ENCODE results near the gene CEP295NL. TPM values are rescaled to one million over a fixed set of nuclear protein-coding genes. Genes with fewer than 3 reads are reported as not detected.
A peak's percentile ranks its signal among the peaks of the same experiment; 100 is the strongest.

Gene CEP295NL
- total RNA-seq, 1 experiment from 2014 or later: 1.9 TPM

DNA sequence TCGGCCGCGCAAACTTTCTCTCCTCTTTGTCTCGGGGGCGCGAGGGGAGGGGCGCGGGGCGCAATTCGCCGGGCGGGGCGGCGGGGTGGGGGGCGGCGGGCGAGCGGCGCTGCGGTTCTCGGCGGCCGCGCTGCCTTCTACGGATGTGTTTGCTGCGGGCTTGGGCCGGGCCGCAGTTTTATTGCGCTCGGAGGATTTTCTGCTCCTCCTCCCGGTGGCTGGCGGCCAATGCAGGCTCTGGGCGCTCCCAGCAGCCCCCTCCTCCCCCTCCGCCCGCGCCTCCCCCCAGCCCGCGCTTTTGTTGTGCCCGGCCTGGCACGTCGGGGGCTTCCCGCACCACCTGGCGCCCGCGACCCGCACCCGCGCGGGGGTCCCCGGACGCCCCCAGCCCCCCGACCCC is 22.2 kb upstream of the CEP295NL start, which contains the start of gene TIMP2:
Gene TIMP2 (minus strand): TSS at position 154 of the 400 bp plus-strand sequence. CDS start 299 bp downstream, outside the sequence.
- ATAC-seq: peak; percentile 73
- Histone ChIP-seq H3K4me3 (replicated peaks in 1 of 2; ENCODE audit: low read depth in 1 of 2, low read length in 2 of 2) (peak within 1 kb of the TSS; percentile 71 to 76), H3K9me3 (ENCODE audit: control insufficient read depth in 1 of 2, insufficient read depth in 1 of 2, low read depth in 1 of 2, low read length in 2 of 2) (no peaks in the 10 kb centered on the region), H3K4me2 (ENCODE audit: low read length) (peak within 1 kb of the TSS; percentile 99), H3K9me2 (ENCODE audit: insufficient read depth) (no peaks in the 10 kb centered on the region), H3K36me3 (ENCODE audit: control insufficient read depth in 1 of 2, insufficient read depth in 2 of 2, low read length in 2 of 2) (peaks cover 0 to 5% of the 10 kb centered on the region in 2 experiments; a peak in 2 of 4 replicates), H3K4me1 (ENCODE audit: control insufficient read depth in 1 of 2, insufficient read depth in 2 of 2, low read length in 2 of 2) (peaks cover 15 to 52% of the 10 kb centered on the region in 2 experiments), H3K27me3 (ENCODE audit: insufficient read depth, low read length) (no peaks in the 10 kb centered on the region), H3K9ac (ENCODE audit: low read length) (peak within 1 kb of the TSS; percentile 72), H4K20me1 (ENCODE audit: insufficient read depth) (no peaks in the 10 kb centered on the region), H3K79me2 (ENCODE audit: insufficient read depth, low read length) (peaks cover 34% of the 10 kb centered on the region; the same call in 1 of the 2 replicates), H2AFZ (ENCODE audit: low read depth, low read length, poor library complexity, severe bottlenecking) (peak within 1 kb of the TSS; percentile 81), H3K27ac (ENCODE audit: low read depth, low read length) (peak within 1 kb of the TSS; percentile 23; the same call in 1 of the 2 replicates)
- ChIA-PET POLR2A (interaction anchor here (1.1 to 1.6 kb wide), 3 partner anchors 8 to 11 kb away, joined by 3 to 4 read pairs (median 4); no protein-coding TSS in a partner anchor), RAD21 (ENCODE audit: low non-redundant PET in 1 of 2, low total read pairs in 2 of 2, uncharacterized antibody in 2 of 2, unreplicated experiment in 2 of 2) (no interaction called here), CTCF (no interaction called here)
- intact Hi-C loops (cut with micrococcal nuclease): no loop called here
- no peak for DNase-seq (ENCODE audit: low read depth, low spot score)
- TF ChIP-seq, protein P1, sequence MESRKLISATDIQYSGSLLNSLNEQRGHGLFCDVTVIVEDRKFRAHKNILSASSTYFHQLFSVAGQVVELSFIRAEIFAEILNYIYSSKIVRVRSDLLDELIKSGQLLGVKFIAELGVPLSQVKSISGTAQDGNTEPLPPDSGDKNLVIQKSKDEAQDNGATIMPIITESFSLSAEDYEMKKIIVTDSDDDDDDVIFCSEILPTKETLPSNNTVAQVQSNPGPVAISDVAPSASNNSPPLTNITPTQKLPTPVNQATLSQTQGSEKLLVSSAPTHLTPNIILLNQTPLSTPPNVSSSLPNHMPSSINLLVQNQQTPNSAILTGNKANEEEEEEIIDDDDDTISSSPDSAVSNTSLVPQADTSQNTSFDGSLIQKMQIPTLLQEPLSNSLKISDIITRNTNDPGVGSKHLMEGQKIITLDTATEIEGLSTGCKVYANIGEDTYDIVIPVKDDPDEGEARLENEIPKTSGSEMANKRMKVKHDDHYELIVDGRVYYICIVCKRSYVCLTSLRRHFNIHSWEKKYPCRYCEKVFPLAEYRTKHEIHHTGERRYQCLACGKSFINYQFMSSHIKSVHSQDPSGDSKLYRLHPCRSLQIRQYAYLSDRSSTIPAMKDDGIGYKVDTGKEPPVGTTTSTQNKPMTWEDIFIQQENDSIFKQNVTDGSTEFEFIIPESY (IDR thresholded peaks at IDR 0.05; ENCODE audit: extremely low read depth, insufficient replicate concordance, low read length): no peak
- TF ChIP-seq TCF7L2 (IDR thresholded peaks at IDR 0.05; ENCODE audit: borderline replicate concordance, extremely low read depth, insufficient read depth, insufficient read length): no peak
- TF ChIP-seq POLR2AphosphoS5 (IDR thresholded peaks at IDR 0.05; ENCODE audit: low read depth, low read length): peak; percentile 85
- TF ChIP-seq, protein P2, sequence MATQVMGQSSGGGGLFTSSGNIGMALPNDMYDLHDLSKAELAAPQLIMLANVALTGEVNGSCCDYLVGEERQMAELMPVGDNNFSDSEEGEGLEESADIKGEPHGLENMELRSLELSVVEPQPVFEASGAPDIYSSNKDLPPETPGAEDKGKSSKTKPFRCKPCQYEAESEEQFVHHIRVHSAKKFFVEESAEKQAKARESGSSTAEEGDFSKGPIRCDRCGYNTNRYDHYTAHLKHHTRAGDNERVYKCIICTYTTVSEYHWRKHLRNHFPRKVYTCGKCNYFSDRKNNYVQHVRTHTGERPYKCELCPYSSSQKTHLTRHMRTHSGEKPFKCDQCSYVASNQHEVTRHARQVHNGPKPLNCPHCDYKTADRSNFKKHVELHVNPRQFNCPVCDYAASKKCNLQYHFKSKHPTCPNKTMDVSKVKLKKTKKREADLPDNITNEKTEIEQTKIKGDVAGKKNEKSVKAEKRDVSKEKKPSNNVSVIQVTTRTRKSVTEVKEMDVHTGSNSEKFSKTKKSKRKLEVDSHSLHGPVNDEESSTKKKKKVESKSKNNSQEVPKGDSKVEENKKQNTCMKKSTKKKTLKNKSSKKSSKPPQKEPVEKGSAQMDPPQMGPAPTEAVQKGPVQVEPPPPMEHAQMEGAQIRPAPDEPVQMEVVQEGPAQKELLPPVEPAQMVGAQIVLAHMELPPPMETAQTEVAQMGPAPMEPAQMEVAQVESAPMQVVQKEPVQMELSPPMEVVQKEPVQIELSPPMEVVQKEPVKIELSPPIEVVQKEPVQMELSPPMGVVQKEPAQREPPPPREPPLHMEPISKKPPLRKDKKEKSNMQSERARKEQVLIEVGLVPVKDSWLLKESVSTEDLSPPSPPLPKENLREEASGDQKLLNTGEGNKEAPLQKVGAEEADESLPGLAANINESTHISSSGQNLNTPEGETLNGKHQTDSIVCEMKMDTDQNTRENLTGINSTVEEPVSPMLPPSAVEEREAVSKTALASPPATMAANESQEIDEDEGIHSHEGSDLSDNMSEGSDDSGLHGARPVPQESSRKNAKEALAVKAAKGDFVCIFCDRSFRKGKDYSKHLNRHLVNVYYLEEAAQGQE (IDR thresholded peaks at IDR 0.05; ENCODE audit: low read depth): no peak
- TF ChIP-seq, protein P3, sequence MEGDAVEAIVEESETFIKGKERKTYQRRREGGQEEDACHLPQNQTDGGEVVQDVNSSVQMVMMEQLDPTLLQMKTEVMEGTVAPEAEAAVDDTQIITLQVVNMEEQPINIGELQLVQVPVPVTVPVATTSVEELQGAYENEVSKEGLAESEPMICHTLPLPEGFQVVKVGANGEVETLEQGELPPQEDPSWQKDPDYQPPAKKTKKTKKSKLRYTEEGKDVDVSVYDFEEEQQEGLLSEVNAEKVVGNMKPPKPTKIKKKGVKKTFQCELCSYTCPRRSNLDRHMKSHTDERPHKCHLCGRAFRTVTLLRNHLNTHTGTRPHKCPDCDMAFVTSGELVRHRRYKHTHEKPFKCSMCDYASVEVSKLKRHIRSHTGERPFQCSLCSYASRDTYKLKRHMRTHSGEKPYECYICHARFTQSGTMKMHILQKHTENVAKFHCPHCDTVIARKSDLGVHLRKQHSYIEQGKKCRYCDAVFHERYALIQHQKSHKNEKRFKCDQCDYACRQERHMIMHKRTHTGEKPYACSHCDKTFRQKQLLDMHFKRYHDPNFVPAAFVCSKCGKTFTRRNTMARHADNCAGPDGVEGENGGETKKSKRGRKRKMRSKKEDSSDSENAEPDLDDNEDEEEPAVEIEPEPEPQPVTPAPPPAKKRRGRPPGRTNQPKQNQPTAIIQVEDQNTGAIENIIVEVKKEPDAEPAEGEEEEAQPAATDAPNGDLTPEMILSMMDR (IDR thresholded peaks at IDR 0.05 in 2 of 3, conservative IDR thresholded peaks at IDR 0.05 in 1 of 3; ENCODE audit: borderline replicate concordance in 1 of 3, insufficient read depth in 1 of 3, low read depth in 2 of 3, low read length in 2 of 3): 0 out of 6 replicates have a peak, but pooled peaks of 1 of the 3 experiments have one; percentile 12
- no peak for TF ChIP-seq JUND (IDR thresholded peaks at IDR 0.05)
- TF ChIP-seq, protein P4, sequence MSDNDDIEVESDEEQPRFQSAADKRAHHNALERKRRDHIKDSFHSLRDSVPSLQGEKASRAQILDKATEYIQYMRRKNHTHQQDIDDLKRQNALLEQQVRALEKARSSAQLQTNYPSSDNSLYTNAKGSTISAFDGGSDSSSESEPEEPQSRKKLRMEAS (IDR thresholded peaks at IDR 0.05): no peak
- no peak for TF ChIP-seq SIN3A (IDR thresholded peaks at IDR 0.05; ENCODE audit: low read depth)
- no peak for TF ChIP-seq POLR2A (IDR thresholded peaks at IDR 0.05; ENCODE audit: borderline replicate concordance, extremely low read depth, insufficient read depth, insufficient read length)
- no peak for TF ChIP-seq CEBPB (IDR thresholded peaks at IDR 0.05; ENCODE audit: low read depth)
- no peak for TF ChIP-seq SRF (IDR thresholded peaks at IDR 0.05; ENCODE audit: low read depth)
- TF ChIP-seq, protein P5, sequence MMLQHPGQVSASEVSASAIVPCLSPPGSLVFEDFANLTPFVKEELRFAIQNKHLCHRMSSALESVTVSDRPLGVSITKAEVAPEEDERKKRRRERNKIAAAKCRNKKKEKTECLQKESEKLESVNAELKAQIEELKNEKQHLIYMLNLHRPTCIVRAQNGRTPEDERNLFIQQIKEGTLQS (IDR thresholded peaks at IDR 0.05): no peak
- no peak for TF ChIP-seq FOSL1 (IDR thresholded peaks at IDR 0.05; ENCODE audit: low read depth)
- no peak for TF ChIP-seq YY1 (IDR thresholded peaks at IDR 0.05; ENCODE audit: extremely low read depth, insufficient replicate concordance, low read depth, low read length)
- no TSS peak for BruUV-seq (replicated peaks)

Data from HCT116 (cell line).